Activated CD8-positive, alpha-beta T cell treated with anti-CD3 and anti-CD28 coated beads for 36 hours (primary cell): ENCODE data around the gene PBX2. TPM values are rescaled to one million over a fixed set of nuclear protein-coding genes. Genes with fewer than 3 reads are reported as not detected.

Experiments
- ATAC-seq: fragments of 200-7000 bp; cut with Tn5 transposase; one replicate; pipeline ENCODE4 v1.10.0; 2021; ENCODE audit warnings: mild to moderate bottlenecking, moderate library complexity
- CTCF ChIA-PET: fragments of 350-600 bp; sonication (Branson Sonifier 250); formaldehyde crosslinking; loops from one replicate; lab custom pipeline; 2021; ENCODE audit warnings: antibody characterized with exemption; lab: Charles Lee
- POLR2A ChIA-PET: fragments of 350-600 bp; sonication (Branson Sonifier 250); formaldehyde crosslinking; loops from one replicate; lab custom pipeline; 2021; ENCODE audit warnings: antibody characterized with exemption; lab: Charles Lee
- DNase-seq: peaks from one replicate; pipeline ENCODE4 v3.0.0-alpha.2; 2020
- H3K27ac Mint-ChIP-seq: one replicate; pipeline ENCODE4 v1.8.0; 2021; ENCODE audit warnings: mild to moderate bottlenecking, mixed read lengths
- H3K27me3 Mint-ChIP-seq: one replicate; pipeline ENCODE4 v1.8.0; 2021; ENCODE audit warnings: mixed read lengths
- H3K36me3 Mint-ChIP-seq: one replicate; pipeline ENCODE4 v1.8.0; 2021; ENCODE audit warnings: low read depth, mixed read lengths
- H3K4me1 Mint-ChIP-seq: one replicate; pipeline ENCODE4 v1.8.0; 2021; ENCODE audit warnings: low read depth, mixed read lengths
- H3K4me3 Mint-ChIP-seq: one replicate; pipeline ENCODE4 v1.8.0; 2021; ENCODE audit warnings: mild to moderate bottlenecking, moderate library complexity, mixed read lengths
- H3K9me3 Mint-ChIP-seq: one replicate; pipeline ENCODE4 v1.8.0; 2021; ENCODE audit warnings: mixed read lengths
- intact Hi-C: fragments of 100-400 bp; cut with micrococcal nuclease; formaldehyde crosslinking; loops from one replicate; pipeline ENCODE4 v1.10.0; 2022
- total RNA-seq, 2 experiments: library from RNA; stranded (reverse); gene quantifications; one replicate each; pipeline ENCODE4 v1.2.3, GENCODE V29; 2021
- TF ChIP-seq, protein P1 (sequence below): fragments of 200-600 bp; IDR thresholded peaks from one replicate; pipeline ENCODE4 v1.8.0; 2022; ENCODE audit warnings: antibody characterized with exemption, mild to moderate bottlenecking

PBX2 gene
- total RNA-seq, 2 experiments from 2014 or later: 59.6 to 64.2 TPM

- CTCF ChIA-PET: no interaction called here
- H3K27ac Mint-ChIP-seq: no peak overlapping the region
- intact Hi-C loops: no loop called here
- peaks cover 9% of the 10 kb centered on the region for H3K4me1 Mint-ChIP-seq
- no peaks in the 10 kb centered on the region for H3K27me3 Mint-ChIP-seq
- TF ChIP-seq, protein P1, sequence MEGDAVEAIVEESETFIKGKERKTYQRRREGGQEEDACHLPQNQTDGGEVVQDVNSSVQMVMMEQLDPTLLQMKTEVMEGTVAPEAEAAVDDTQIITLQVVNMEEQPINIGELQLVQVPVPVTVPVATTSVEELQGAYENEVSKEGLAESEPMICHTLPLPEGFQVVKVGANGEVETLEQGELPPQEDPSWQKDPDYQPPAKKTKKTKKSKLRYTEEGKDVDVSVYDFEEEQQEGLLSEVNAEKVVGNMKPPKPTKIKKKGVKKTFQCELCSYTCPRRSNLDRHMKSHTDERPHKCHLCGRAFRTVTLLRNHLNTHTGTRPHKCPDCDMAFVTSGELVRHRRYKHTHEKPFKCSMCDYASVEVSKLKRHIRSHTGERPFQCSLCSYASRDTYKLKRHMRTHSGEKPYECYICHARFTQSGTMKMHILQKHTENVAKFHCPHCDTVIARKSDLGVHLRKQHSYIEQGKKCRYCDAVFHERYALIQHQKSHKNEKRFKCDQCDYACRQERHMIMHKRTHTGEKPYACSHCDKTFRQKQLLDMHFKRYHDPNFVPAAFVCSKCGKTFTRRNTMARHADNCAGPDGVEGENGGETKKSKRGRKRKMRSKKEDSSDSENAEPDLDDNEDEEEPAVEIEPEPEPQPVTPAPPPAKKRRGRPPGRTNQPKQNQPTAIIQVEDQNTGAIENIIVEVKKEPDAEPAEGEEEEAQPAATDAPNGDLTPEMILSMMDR: no peak
- H3K36me3 Mint-ChIP-seq: no peaks in the 10 kb centered on the region
- POLR2A ChIA-PET: no interaction called here
- ATAC-seq (no peak), DNase-seq (no peak)
- no peak overlapping the region for H3K4me3 Mint-ChIP-seq
- no peaks in the 10 kb centered on the region for H3K9me3 Mint-ChIP-seq
Observed at GRCh38 chr6:32218167-32218566, 28.2 kb upstream of the PBX2 start.

GRCh38 chr6:32216998-32217397, 27.0 kb upstream of the PBX2 start:
- Mint-ChIP-seq H3K9me3 (no peaks in the 10 kb centered on the region), H3K4me3 (no peak overlapping the region), H3K27ac (no peak overlapping the region), H3K36me3 (no peaks in the 10 kb centered on the region), H3K4me1 (no peaks in the 10 kb centered on the region), H3K27me3 (no peaks in the 10 kb centered on the region)
- DNase-seq (no peak), ATAC-seq (no peak)
- ChIA-PET POLR2A (no interaction called here), CTCF (no interaction called here)
- intact Hi-C loops: no loop called here
- TF ChIP-seq, protein P1: no peak

DNA sequence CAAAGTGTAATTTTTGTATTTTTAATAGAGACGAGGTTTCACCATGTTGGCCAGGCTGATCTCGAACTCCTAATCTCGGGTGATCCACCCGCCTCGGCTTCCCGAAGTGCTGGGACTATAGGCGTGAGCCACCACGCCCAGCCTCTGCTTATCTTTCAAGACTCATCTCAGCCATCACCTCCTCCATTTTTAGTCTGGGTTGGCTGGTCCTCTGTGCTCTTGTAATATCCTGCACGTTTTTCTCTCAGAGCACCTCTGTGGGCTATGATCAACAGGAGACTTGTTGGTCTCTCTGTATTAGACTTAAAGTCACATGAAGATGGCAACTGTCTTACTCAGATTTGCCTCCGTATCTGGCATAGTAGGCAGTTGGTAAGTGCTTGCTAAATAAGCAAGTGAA, 26.3 kb upstream of the PBX2 start:
- no peaks in the 10 kb centered on the region for H3K36me3 Mint-ChIP-seq

GRCh38 chr6:32215617-32216016, 25.6 kb upstream of the PBX2 start:
- no peak for DNase-seq
- intact Hi-C loops: no loop called here
- ATAC-seq: no peak
- TF ChIP-seq, protein P1: no peak
- Mint-ChIP-seq H3K4me1 (no peaks in the 10 kb centered on the region), H3K4me3 (no peak overlapping the region), H3K27me3 (no peaks in the 10 kb centered on the region), H3K9me3 (no peaks in the 10 kb centered on the region), H3K36me3 (no peaks in the 10 kb centered on the region), H3K27ac (no peak overlapping the region)
- ChIA-PET POLR2A (interaction anchor here (0.6 kb wide), 1 partner anchor 70 kb away, joined by 3 read pairs; no protein-coding TSS in a partner anchor), CTCF (no interaction called here)

More for the DNA sequence above, 26.3 kb upstream of the PBX2 start:
- POLR2A ChIA-PET: no interaction called here
- Mint-ChIP-seq H3K27me3 (no peaks in the 10 kb centered on the region), H3K4me1 (no peaks in the 10 kb centered on the region), H3K4me3 (no peak overlapping the region), H3K27ac (no peak overlapping the region), H3K9me3 (no peaks in the 10 kb centered on the region)
- DNase-seq: no peak
- TF ChIP-seq, protein P1: no peak
- ATAC-seq: no peak
- intact Hi-C loops: no loop called here
- CTCF ChIA-PET: no interaction called here

DNA sequence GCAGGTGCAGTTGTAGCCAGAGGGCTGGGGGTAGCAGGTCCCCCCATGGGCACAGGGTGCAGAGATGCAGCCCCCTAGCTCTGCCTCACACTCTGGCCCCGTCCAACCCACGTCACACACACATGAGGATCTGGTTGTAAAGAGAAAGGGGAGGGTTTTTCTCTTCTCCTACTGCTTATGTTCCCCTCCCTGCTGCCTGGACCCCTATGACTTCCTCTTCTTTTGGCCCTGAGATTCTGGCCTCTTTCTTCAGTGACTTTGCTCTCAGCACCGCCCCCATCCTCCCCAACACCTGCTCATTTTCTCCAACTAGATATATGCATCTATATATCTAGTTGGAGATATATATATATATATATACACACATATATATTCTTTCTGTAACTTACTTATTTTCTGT, 24.1 kb upstream of the PBX2 start:
- DNase-seq (no peak), ATAC-seq (no peak)
- CTCF ChIA-PET: no interaction called here
- Mint-ChIP-seq H3K4me1 (no peaks in the 10 kb centered on the region), H3K36me3 (no peaks in the 10 kb centered on the region), H3K27me3 (no peaks in the 10 kb centered on the region), H3K4me3 (no peak overlapping the region), H3K9me3 (no peaks in the 10 kb centered on the region), H3K27ac (no peak overlapping the region)
- intact Hi-C loops: no loop called here
- POLR2A ChIA-PET: no interaction called here
- TF ChIP-seq, protein P1: no peak
